SW480 (cell line): ENCODE measurements around the gene SUCLG2.

ENCODE experiments used
- DNase-seq: peaks from one replicate; pipeline ENCODE4 v3.0.0-alpha.2; 2016; ENCODE audit warnings: low spot score

Gene SUCLG2

DNA sequence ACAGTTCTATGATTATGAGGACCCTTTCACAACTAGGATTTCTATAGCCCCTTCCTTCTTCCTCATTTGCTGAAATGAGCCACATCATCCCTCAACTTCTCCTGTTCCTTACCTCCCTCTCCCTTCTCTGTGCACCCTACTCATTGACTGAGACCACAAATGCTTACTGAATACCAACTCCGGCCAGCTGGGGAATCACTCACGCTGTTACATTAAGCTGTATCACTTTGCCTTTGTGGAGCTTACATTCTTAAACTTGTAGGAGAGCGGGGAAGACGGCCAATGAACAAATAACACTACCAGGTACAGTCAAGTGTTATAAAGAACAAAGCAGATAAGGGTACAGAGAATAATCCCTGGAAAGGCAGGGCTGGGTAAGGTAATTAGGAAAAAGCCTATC lies 5.7 kb downstream of the SUCLG2 start:
- no peak for DNase-seq

DNA sequence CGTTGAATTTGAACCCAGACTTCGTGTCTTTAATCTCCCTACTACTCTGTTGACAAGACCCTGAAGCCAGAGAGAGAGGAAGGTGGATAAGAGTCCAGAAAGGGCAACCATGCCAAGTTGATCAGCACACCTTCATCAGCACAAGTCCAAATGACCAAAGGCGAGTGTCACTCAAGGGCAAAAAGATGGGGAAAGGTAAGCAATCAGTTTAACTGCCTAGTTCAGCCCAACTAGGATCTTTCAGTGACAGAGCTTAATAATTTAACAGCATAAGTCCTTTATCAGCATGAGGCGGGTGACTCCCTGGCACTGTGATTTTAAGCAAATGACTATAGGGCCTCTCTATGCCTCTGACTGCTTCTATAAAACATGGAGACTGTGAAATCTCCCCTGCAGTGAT lies 6.2 kb downstream of the SUCLG2 start:
- DNase-seq: no peak

DNA sequence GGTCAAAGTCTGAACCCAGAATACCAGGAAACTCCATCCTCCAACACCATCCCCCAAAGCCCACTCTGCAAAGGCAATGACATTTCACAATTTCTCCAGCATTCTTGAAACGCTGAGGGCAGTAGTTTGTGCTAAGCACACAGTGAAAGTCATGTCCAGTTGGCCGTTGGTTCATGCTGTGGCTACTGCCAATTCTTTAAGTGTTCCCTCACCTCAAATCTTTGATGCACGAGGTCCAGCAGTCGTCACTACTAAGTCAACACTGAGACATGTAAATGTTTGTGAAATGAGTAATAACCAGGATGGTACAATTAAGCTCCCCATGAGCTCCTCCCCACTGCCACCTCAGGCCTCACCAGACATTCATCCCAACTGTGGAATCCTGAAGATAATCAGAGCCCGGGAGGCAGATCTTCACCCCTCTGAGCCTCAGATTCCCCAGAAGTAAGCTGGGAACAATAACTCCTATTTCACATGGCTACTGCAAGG lies 7.0 kb downstream of the SUCLG2 start:
- peak; percentile 60 for DNase-seq

DNA sequence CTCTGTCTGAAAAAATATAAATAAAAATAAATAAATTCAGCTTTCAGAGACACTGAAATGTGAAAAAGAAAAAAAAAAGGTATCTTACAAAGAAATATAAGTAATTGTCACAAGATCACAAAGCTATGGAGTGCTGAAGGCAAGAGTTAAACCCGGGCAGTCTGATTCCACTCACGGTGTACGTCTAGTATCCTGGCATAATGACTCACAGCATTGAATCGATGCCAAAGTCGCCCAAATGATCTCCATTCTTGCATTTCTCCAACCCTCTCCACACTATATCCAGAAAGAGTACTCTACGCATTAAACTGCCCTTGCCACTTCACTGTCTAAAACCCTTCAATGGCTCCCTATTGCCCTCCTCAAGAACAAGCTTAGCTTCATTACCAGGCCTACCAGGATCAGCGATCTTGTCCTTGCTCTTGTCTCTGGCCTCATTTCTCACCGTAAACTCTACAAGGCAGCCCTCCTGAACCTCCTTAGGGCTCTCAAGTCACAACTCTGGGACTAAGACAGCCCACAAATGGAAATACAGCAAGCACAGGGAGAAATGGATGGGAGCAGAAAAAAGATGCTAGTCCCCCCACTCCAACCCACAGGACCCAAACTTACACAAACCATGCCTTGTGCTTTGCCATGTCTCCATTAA lies 7.7 kb downstream of the SUCLG2 start:
- no peak for DNase-seq

DNA sequence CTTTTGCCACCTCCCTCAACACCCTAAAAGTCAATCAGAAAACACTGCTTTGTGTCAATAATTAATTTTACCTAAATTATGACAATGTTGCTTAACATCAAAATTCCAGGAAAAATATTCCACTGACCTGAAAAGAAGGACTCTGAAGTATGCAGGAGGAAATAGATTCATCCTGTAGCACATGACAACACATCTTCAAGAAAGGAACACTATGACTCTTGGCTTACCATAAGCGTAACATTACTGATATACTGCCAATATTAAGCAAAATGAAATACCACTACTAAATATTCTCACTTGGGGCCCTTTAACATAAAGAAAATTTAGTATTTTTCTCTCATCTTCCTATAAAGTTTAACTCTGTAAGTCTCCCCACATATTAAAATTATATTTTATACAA lies 9.6 kb downstream of the SUCLG2 start:
- DNase-seq: no peak

DNA sequence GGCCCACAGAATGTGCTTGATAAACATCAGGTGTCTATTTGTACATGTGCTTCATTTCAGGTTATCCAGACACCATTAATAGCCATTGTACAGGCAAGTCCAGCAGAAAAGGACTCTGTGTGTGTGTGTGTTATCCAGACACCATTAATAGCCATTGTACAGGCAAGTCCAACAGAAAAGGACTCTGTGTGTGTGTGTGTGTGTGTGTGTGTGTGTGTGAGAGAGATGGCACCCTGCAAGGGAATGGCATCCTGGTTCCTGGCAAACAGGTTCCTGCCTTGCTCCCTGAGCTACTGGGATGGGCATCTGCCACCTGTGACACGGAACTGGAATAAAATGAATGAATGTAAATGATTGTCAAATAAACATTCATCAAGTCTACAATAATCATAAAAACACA lies 11.7 kb downstream of the SUCLG2 start:
- no peak for DNase-seq

DNA sequence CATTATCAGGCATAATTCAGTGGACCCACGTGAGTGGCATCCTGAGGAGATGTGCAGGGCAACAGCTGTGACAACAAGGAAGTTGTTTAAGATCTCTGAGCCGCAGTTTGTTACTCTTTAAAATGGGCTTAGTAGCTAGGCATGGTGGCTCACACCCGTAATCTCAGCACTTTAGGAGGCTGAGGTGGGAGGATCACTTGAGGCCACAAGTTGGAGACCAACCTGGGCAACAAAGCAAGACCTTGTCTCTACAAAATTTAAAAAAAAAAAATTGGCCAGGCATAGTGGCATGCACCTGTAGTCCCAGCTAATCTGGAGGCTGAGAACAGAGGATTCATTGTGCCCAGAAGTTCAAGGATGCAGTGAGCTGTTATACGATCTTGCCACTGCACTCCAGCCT lies 12.2 kb downstream of the SUCLG2 start:
- DNase-seq: no peak

DNA sequence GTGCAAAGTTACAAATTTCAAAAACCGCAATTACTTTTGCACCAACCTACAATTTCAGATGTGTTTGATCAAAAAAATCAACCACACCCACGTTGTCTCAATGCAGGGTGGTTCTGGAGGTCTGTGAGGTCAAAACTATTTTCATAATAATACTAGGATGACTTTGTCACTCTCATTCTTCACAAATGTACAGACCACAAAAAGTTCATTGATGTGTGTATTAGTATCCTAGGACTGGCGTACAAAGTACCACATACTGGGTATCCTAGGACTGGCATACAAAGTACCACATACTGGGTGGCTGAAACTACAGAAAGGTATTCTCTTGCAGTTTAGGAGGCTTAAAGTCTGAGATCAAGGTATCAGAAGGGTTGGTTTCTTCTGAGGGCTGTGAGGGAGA lies 13.0 kb downstream of the SUCLG2 start:
- no peak for DNase-seq

DNA sequence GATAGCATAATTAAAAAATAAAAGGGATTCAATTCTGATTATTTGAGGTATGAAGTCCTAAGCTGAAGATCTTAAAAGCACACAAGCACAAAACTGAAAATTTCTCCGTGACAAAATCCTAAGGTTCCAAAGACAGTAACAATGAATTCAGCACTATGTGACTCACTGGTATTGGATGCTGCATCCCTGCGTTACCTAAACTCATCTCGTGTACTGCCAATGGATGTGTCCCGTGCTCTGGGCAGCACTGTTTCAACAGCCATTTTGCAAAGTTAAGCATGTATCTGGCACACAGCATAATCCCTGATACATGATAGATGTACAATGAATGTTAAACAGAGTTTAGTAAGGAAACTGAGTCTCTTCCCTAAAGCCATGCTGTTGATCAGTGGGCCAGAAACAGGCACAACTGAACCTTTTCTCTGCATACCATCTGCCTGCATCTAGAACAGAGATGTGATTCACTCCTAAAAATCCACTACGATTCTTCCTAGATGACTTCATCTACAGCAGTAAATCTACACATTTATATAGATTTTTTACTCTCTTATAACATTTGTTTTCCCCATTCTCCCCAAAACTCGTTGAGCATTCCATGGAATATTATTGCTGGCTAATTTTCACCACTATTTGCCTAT lies 14.3 kb downstream of the SUCLG2 start:
- no peak for DNase-seq

DNA sequence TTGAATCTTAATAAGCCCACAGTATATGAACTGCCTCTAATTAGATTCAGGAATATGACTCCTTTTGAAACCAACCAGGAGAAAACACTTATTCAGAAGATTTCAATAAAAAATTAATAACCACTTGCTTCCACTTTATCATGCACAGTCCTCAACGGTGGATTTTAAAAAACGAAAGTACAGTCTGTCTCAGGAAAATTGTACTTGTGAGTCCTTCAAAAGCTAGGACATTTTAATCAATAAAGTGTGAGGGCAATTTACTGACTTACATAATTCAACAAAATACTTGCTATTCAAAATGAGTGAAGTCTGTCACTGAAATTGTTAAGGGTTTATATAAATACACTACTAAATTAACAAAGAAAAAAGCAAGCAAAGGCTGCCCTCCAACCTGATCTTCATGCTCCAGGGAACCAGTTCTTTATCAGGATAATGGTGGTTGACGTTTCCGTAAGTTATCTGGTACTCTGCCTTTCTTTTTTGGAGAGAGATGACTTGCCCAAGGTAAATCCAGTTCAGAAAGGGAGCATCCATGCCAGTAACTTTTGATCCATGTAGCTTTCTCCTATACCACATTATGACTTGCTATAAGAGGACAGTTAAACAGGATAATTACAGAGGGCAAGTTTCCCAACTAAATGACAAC lies 17.0 kb downstream of the SUCLG2 start:
- DNase-seq: no peak

DNA sequence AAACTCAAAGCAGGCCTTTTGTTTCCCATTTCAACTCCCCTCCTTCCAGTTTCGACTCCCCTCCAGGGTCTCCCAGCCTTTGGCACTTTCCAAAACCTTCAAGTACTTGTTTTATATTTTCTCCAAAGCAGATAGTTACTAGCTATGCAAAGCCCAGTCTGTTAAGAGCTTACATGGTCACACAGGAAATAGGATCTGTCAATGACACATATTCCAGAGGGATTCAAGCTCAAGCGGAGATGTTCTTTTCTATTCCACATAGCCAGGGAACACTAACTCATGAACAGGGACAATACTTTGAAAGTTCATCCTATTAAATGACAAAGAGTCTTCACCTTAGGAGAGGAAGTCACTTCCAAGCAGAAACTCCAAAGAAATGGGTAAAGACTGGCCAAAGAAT lies 18.6 kb downstream of the SUCLG2 start:
- DNase-seq: no peak

DNA sequence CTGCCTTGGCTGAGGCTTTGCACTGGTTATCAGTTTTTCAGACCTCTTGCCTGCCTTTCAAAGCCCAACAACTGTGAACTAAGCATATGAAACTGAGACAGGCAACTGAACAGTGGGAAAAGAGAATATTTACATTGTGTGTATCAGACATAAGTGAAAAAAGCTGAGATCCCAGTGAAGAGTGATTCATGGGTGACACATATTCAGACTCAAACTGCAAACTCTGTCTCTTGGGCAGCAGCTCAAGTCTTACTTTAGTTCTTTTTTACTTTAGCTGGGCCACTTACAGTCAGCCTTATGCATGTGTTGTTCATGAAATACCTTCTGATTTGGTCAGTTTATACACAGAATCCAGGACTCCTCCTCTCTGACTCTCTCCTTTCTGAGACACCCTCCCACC lies 19.2 kb downstream of the SUCLG2 start:
- DNase-seq: no peak

DNA sequence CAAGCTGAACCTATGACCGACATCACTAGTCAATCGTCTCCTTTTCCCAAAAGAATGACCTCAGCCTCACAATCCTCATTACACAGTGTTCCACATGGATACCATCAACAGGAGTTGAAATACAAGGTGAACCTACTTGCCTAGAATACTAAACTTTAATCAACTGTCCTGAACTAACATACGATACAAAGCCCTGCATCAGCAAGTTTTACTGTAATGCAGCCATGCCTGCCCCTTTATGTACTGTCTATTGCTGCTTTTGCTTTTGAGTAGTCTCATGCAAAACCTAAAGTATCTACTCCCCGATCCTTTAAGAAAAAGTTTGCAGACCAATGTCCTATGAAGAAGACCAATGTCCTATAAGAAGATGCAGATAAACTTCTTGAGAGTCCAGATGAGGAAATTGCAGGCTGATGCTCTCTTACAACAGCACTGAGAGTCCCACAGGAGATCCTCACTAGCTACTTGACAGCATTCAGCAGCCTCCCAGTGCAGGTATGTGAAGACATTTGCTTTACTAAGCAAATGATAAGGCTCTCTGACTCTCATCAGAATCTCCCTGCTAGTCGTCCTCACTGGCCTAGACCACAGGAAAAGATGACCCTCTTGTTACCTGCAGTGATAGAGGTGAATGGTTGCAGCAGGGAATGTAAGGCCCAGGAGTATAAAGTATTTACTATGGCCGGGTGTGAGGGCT lies 23.6 kb downstream of the SUCLG2 start:
- no peak for DNase-seq

DNA sequence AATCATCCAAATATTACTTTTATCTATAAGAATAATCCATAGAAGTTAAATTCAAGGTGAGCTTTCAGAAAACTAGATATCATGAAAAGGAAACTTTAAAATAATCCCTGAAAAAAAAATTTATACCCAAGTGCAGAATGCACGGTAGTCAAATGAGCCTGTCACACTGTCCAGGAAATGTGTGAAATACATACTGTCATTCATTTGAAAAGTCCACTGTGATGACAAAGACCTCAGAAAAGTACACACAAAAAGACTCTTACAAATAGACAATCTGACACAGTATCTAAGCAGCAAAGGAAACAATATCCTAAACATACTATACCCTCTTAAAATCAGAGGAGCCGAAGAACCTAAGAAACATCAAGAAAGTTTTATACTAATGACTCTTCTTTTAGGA lies 29.7 kb downstream of the SUCLG2 start:
- DNase-seq: no peak

DNA sequence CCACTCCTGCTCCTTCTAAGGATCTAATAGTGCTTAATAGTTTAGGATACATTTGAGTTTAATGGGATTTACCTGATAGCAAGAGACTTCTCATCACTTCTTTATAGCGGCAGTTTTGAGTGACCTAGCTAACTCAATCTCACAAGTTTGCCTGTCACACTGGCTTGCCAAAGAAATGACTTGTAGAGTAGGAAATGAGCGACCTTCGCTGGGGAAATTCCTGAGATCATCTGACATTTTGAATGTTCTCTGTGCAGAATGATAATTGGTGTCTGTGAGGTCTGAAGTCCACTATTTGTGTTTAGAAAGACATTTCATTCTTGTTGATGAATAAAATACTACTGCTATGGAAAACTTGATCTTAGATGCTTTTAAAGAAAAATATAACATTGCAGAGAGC lies 30.3 kb downstream of the SUCLG2 start:
- no peak for DNase-seq

DNA sequence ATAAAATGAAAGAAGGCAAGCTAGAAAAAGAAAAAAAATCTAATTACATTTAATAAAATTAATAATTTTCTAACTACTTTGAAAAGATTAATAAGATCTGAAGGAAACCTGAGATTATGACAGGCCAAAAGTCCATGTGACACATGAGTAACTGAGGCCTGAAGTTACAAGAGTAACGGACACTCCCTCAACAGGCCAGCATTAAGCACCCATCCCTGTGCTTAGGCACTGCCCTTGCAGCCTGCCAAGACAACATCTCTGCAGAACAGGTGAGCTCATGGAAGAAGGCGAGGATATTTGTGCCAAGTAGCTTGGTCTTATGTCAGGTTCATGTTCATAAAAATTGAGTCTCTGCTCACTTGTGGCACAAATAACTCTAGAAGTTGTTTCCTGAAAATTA lies 31.8 kb downstream of the SUCLG2 start:
- no peak for DNase-seq

DNA sequence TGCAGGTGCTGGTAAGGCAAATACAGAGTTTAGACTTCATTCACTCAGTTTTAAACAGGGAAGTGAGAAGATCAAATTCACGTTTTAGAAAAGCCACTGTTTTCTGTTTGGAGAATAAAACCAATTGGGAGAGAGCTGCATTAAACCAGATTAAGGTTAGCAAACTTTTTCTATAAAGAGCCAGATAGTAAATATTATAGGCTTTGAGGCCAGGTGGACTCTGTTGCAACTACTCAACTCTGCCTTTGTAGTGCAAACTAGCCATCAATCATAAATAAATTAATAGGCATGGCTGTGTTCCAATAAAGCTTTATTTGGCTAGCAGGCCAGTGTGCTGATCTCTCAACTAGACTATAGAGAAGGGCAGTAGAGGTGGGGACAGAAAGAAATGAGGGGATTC lies 33.5 kb downstream of the SUCLG2 start:
- DNase-seq: no peak

DNA sequence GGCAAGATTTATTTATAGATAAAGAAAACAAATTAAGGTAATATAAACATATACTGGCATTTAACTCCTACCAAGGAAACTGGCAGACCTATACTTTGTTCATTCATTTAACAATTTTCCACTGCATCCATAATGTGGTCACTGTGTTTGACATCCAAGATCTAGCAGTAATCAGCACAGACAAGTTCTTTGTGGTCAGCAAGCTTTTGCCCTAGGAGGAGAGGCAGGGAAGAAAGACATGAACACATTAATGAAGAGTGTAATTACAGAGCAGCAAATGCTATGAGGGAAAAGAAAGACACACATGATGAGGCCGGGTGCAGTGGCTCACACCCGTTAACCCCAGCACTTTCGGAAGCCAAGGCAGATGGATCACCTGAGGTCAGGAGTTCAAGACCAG lies 34.4 kb downstream of the SUCLG2 start:
- DNase-seq: no peak

DNA sequence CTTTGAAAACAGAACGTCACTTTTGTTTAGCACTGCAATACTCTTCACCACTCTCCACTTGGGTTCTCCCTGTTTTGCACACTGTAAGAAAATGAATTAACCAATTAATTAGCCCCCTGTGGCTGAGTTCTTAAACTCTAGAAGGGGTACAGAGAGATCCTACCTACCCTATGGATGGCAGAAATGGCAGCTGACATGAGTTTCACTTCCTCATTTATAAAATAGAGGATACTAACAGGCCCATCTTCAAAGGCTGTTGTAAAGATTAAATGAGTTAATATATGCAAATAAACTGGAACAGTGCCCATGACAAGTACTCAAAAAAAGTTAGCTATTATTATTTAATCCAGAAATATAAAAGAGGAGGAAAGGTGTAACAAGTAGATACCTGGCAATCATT lies 36.9 kb downstream of the SUCLG2 start:
- no peak for DNase-seq

DNA sequence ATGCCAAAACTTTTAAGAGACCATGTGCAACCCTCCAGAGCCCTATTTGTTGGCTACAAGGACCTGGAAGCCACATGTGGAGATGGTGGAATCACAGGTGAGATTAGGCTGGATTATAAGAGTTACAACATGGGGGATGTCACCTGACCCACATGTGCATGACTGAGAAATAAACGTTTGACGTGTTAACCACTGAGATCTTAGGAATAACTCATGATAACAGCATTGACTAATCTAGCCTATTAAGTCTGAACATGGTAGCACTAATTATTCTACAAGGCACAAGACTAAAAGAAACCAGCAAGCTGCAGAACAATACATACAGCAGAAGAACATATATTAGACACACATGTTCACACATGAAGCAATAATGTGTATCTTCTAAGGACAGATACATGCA lies 38.4 kb downstream of the SUCLG2 start:
- DNase-seq: no peak

DNA sequence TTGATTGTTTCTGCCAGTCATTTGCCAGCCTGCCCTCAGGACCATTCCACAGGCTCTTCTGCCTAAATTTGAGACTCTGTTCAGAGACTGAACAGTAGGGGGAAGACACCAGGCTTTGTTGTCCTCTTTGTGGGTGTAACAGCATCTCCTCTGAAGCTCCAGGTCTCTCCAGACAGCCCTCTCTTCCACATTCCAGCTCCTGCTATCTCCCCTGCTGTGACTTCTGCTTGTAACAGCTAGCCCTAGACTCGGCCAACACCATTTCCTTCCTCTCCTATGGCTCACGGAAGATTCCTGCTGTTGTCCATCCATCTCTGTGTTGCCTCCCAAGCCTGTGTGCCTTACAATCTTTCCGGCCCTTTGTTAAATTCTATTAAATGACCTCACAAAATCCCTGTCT lies 40.2 kb downstream of the SUCLG2 start:
- no peak for DNase-seq

DNA sequence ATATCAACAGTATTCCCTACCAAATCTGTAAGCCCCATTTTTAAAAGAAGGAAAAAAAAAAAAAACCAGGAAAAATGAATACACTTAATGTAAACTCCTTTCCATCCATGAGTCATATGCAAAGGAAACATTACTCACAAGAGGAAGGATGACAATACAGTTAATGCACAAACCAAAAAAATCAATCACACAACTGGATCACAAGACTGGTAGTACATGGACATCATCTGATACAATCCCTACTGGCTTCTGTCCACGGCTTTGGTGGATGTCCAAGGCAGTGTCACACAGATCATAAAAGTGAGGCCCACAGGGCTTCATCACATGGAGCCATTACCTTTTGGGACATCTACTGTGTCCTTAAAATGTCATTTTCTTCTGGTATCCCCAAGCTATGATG lies 44.0 kb downstream of the SUCLG2 start:
- DNase-seq: no peak

DNA sequence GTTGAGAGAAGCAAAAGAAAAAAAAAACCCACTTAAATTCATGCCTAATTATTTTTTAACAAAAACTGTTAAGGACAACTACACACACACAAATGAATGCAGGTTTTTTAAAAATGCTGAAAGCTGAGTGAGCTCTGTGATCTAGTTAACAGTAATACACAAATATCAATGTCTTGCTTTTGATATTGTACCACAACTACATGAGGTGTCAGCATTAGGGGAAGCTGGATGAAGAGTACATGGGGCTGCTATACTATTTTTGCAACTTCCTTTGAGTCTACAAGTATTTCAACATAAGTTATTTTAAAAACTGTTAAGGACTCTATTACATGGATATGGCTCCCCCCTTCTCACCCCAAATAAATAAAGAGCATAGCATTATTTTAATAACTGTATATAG lies 44.7 kb downstream of the SUCLG2 start:
- DNase-seq: no peak
